Omental fat pad (tissue), 4 donors: ENCODE results near the gene C10orf71. TPM values are rescaled to one million over a fixed set of nuclear protein-coding genes. Genes with fewer than 3 reads are reported as not detected.

Experiments
- ATAC-seq: fragments of 150-250 bp; one replicate; pipeline ENCODE4 v1.9.1; 2016; ENCODE audit warnings: mild to moderate bottlenecking, moderate library complexity; ENCODE audit not compliant: low FRiP score
- DNase-seq: peaks from one replicate; pipeline ENCODE4 v3.0.0-alpha.2; 2019; ENCODE audit warnings: low spot score
- total RNA-seq, 4 donors: library from RNA; depleted of rRNA; stranded (reverse); fragments of >200 nt; gene quantifications; one replicate each; pipeline ENCODE4 v1.1.0, GENCODE V29; 2016
- TF ChIP-seq, protein P1 (sequence below), 3 donors: fragments of 450-650 bp; IDR thresholded peaks; one replicate each; pipeline ENCODE4 v1.5.1; 2016 to 2017; ENCODE audit warnings: antibody characterized with exemption in 3 of 3, mild to moderate bottlenecking in 3 of 3, moderate library complexity in 2 of 3

C10orf71 gene
- total RNA-seq, 4 donors from 2014 or later: not detected

DNA sequence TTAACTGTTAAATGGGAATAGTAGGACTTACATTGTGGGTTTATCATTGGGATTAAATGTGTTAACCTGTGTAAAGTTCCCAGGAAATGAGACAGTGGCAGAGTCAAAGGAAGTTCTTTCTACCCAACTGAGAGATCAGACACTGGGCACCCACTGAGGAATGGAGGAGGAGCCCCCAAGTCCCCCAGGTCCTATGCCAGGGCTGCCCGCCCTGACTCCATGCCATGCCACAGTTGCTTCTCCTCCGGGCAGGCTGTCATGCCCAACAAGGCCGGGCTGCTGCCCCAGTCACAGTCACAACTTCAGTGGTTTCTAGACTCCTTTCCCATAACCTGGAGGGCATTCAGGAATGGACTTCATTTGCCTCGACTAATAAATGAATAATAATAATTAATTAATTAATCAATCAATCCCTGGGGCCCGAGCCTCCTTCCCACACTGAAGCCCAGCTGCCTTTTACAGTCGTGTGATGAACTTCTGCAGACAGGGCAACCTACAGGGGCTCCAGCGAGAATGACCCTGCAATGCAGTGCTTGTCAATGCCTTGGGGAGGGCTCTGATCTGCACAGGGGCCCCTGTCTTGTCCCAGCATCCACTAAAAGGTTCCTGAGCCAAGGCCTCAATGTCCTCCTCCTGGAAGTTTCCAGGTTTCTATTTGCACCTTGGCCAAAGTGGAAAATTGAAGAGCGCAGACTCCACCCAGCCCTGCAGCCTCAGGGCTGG lies 64.5 kb downstream of the C10orf71 start:
- TF ChIP-seq, protein P1, sequence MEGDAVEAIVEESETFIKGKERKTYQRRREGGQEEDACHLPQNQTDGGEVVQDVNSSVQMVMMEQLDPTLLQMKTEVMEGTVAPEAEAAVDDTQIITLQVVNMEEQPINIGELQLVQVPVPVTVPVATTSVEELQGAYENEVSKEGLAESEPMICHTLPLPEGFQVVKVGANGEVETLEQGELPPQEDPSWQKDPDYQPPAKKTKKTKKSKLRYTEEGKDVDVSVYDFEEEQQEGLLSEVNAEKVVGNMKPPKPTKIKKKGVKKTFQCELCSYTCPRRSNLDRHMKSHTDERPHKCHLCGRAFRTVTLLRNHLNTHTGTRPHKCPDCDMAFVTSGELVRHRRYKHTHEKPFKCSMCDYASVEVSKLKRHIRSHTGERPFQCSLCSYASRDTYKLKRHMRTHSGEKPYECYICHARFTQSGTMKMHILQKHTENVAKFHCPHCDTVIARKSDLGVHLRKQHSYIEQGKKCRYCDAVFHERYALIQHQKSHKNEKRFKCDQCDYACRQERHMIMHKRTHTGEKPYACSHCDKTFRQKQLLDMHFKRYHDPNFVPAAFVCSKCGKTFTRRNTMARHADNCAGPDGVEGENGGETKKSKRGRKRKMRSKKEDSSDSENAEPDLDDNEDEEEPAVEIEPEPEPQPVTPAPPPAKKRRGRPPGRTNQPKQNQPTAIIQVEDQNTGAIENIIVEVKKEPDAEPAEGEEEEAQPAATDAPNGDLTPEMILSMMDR (IDR thresholded peaks at IDR 0.05): no peak
- DNase-seq (no peak), ATAC-seq (no peak)

DNA sequence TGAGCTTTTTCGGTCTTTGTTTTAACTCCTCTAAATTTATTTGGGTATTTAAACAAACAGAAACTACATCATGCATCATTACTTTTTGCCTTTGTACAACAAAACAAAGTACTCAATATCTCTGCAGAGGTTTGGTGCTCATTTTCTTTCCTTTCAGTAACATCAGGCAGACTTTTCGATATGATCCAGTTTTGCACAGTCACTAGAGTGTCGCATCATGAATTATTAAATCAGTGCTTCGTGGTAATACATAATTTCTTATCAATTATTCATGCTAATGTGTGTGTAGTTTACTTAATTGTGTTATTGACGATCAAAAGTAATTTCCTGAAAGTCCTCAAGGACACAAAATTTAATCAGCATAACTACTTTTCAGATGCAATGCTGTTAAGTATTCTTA lies 65.1 kb downstream of the C10orf71 start:
- TF ChIP-seq, protein P1 (IDR thresholded peaks at IDR 0.05): no peak
- no peak for DNase-seq
- no peak for ATAC-seq

DNA sequence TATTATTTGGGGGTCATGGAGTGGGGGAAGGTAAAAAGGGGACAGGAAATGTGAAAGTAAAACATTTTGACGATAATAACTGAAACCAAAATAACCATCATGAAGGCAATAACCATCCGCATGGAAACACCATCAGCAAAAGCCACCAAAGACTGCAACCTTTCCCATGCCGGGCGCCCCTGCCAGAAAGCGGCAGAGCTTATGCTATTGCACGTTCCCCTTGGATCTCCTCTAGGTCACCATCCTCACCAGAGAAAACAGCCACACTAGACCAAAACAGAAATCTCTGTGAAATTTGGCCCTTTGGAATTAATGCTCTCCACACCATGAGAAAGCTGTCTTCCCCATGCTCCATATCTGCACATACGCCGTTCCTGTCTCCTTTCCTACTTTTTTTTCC lies 65.8 kb downstream of the C10orf71 start:
- TF ChIP-seq, protein P1 (IDR thresholded peaks at IDR 0.05): no peak
- DNase-seq (no peak), ATAC-seq (no peak)

DNA sequence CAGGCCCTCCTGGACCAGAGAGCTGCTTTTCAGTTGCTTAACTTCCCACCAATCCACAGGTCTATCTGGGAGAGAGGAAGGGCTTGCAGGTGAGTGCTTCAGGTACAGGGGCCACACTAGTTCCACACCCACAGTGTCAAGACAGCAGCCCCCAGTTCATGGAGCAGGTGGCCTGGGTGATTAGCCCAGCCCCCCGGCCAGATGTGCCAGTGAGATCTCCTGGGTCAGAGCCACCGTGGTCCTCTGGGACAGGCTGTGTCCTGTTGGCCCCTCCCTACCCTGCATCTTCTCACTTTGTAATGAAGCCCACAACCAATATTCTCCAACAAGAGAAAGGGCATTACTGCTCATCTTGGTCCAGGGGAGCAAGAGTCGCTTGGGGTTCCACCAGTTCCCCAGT lies 66.3 kb downstream of the C10orf71 start:
- DNase-seq: no peak
- no peak for ATAC-seq
- TF ChIP-seq, protein P1 (IDR thresholded peaks at IDR 0.05): no peak

DNA sequence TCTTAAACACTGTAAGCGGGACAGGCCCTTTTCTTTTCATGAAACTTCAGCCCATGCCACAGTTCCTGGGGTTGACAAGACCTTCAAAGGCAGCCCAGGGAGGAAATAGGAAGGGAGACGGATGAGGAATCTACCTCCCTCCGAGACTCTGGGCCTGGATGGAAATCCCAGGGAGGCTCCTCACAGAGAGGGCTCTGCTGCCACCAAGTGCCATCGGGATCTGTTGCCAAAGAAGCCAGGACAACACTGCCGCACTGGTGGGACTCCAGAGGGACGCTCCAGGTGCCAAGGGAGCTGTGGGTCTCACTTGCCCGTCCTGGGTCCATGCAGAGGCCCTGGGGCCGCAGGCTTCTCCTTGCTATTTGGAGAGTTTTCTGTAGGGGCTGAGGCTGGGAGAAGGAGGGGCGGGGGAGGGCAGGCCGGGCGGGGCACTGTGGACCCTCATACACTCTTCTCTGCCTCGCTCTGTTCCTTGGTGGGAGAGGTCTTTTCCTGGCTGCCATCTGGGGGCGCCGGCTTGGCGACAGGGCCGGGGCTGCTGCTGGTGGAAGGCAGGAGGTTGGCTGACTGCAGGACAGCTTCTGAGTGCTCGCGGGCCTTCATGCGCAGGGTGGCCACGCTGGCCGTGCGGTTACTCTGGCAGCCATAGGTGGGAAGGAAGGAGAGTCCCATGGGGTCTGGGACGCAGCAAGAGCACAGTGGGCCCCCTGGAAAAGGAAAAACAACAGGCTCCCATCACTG lies 66.9 kb downstream of the C10orf71 start:
- ATAC-seq: no peak
- TF ChIP-seq, protein P1 (IDR thresholded peaks at IDR 0.05): no peak
- no peak for DNase-seq

DNA sequence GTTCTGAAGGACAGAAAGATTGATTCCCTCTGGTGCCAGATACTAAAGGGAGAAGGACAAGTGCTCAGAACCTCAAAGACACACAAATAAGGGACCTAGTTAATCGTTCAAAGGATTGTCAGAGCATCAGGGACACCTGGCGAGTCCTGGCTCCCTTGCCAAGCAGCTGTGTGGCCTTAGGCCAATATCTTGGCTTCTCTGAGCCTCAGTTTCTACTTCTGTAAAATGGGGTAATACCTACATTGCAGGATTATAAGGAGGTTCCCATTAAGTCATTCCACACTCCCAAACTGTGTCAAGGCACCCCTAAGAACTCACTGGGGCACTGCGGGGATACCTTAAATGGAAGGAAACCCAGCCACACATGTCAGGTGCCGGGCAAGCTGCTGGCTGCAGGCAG lies 67.5 kb downstream of the C10orf71 start:
- no peak for ATAC-seq
- TF ChIP-seq, protein P1 (IDR thresholded peaks at IDR 0.05): no peak
- no peak for DNase-seq

DNA sequence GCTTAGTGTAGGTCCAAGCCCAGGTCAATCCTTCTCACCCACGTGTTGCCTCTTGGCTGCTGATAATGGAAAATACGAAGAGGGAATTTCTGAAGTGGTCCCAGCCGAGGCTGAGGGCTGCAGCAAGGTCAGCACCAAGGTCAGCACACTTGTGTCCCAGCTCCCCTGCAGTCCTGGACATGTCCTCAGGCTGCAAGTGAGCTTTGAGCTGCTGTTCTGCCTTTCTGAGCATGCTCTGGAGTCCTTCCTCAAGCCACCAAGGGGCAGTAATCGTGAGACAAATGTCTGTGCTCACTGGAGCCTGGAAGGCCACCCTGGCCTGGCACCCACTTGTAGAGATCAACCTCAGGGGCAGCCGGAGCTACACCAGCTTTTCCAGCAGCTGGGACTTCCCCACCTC lies 68.6 kb downstream of the C10orf71 start:
- DNase-seq: no peak
- TF ChIP-seq, protein P1 (IDR thresholded peaks at IDR 0.05): no peak
- ATAC-seq: no peak
